HG02973 (cell line): ENCODE results near the gene HEPACAM2.

ENCODE experiments used
- ATAC-seq: cut with Tn5 transposase; IDR thresholded peaks from one replicate; pipeline ENCODE4 v1.9.1; 2021; ENCODE audit warnings: moderate library complexity; ENCODE audit not compliant: unreplicated experiment

HEPACAM2 gene

DNA sequence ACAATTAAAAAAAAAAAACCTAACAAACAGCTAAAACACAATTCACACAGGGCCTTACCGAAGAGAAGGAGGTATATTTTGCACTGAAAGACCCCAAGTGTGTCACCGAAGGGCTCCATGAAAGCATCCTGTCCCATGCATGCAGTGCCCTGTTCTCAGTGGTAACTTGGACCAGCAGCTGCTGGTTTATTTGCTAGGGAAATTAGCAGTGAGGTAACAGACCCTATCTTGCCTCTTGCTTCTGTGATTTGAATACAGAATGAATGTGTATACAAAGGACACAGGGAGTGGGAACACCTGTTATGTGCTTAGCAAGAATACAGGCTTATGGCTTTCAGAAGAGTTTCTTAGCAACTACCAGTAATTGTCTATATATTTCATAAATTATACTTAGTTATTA is at the start of gene HEPACAM2:
Gene HEPACAM2 (minus strand): TSS at position 160 of the 400 bp plus-strand sequence.
- no peak for ATAC-seq

- no peak for ATAC-seq
Measured at GRCh38 chr7:93265220-93265619, 39.0 kb upstream of the HEPACAM2 start.

GRCh38 chr7:93262535-93262934 is 36.3 kb upstream of the HEPACAM2 start:
- no peak for ATAC-seq

DNA sequence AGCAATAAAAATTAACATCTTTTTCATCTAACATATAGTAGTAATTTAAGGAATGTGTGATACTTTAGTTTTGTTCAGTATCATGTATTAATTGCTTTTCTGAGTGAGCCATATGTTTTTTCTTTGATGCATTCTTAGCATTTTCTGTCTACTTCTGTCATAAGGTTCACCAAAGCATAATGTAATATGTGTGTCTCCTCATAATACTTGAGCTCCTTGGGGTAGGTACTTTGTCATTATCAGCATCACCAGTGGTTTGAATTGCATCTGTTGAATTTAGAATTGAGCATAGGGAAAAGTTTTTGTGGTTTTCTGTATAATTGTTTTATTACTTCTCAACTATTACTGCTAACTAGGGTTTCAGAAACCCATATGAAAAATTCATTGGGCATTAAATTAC is 32.4 kb upstream of the HEPACAM2 start:
- no peak for ATAC-seq

- ATAC-seq: no peak
Measured at GRCh38 chr7:93249491-93250148, 23.4 kb upstream of the HEPACAM2 start.

- ATAC-seq: no peak
Measured at GRCh38 chr7:93245525-93246432, 19.5 kb upstream of the HEPACAM2 start.

GRCh38 chr7:93242106-93242505 is 15.8 kb upstream of the HEPACAM2 start:
- ATAC-seq: no peak

GRCh38 chr7:93239824-93240223 is 13.6 kb upstream of the HEPACAM2 start:
- no peak for ATAC-seq

- no peak for ATAC-seq
Measured at GRCh38 chr7:93238748-93239147, 12.5 kb upstream of the HEPACAM2 start.

DNA sequence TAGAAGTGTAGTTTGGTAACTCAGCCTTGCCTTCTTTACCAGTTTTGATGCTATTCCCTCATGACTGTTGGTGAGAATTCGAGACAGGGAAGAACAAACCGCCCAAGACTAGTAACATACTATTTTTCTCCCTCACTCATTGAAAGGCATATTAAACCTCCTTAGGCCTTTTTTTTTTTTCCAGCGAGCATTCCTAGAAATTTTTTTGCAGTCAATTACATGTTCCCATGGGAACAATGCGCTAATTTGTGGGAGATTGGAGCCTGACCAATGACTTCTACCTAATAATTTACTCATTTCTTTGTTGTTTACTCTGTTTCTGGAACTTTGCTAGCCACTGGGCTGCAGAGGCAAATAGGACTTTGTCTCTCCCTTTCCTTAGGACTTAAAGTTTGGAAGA is 11.9 kb upstream of the HEPACAM2 start:
- ATAC-seq: no peak

- ATAC-seq: no peak
Measured at GRCh38 chr7:93235541-93235940, 9.3 kb upstream of the HEPACAM2 start.

DNA sequence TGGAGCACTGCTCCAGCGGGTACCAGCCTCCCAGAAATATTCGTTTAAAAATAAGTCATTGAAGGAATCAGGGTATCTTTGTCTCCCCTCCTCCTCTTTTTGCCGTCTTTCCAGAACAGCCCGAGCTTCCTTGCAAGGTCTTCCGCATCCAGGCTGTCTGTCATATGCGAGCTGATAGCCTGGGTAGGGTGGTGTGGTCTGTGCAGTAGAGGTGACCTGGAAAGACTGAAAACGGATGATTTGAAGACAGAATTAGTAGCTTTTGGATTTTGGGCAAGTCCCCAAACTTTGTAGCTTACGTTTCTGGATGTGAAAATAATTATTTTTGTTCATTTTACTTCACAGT is 6.4 kb upstream of the HEPACAM2 start:
- ATAC-seq: peak; percentile 5

- peak; percentile 99 for ATAC-seq
Measured at GRCh38 chr7:93231799-93232672, 5.8 kb upstream of the HEPACAM2 start, which contains the start of gene VPS50. TSS of gene VPS50 (plus strand) at chr7:93232366. CDS start at chr7:93232468, 102 bp downstream.

GRCh38 chr7:93231259-93231658 is 5.0 kb upstream of the HEPACAM2 start:
- ATAC-seq: no peak

DNA sequence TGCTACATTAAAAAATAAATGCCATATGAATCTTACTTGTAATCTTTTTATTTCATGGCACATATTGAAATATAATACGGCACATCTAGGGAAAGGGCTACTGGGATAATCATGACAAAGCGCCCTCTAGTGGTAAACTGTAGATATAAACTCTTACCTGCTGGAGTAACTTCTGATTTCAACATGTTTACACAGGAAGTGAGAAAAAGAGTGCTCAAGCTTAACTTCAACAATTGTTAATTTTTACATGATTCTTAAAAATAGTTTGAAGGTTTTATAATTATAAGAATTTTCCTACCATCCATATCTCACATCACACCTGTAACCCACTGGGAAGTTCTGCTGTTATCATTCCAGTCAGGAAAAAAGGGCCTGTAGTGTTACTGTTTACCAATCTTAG is 2.0 kb upstream of the HEPACAM2 start:
- ATAC-seq: peak; percentile 20

DNA sequence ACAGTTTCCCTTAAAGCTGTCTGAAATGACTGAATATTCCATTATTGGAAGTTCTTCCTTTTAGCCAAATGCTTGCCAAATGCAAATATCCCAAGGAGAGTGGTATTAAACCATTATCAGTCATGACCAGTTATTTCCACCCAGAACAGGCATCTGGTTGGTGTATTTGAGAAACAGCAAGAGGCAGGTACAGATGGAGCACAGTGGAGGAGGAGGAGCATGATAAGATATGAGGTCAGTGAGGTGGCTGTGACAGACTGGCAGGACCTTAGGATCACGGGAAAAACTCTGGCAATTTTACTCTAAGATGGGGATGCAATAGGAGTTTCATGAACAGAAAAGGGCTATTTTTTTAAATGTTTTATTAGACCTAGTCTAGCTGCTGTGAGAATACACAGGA is 6.4 kb downstream of the HEPACAM2 start:
- no peak for ATAC-seq

GRCh38 chr7:93218997-93219827 is 7.1 kb downstream of the HEPACAM2 start:
- no peak for ATAC-seq

DNA sequence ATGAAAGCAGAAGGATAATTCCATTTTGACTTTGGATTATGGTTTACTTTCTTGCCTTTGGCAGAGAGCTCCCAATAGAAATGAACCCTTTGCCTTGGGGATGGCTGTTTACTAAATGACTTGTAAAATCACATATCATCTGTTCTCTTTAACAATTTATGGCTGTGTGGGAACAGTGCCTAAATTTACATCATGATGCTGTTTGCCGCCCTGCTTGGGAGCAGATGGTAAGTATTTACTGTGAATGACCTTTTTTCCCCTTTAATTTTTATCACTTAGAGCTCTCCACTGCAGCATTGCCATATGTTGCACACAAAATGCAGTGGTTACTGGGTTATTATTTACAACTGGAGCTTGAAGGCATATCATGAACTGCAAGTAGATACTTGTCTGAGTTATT is 13.4 kb downstream of the HEPACAM2 start:
- no peak for ATAC-seq

- ATAC-seq: no peak
Measured at GRCh38 chr7:93211228-93211818, 14.9 kb downstream of the HEPACAM2 start.

- no peak for ATAC-seq
Measured at GRCh38 chr7:93205046-93205445, 21.2 kb downstream of the HEPACAM2 start.
